Hematopoietic multipotent progenitor cell treated with erythropoietin and hydrocortisone succinate and interleukin-3 and kit ligand, for 15 days (in vitro differentiated cells): ENCODE data around the gene CPTP.

Source experiments
- DNase-seq: peaks from one replicate; pipeline ENCODE4 v3.0.0-alpha.2; 2015; ENCODE audit warnings: low spot score

The CPTP gene

GRCh38 chr1:1349256-1350012 lies 24.8 kb downstream of the CPTP start, which contains the start of gene DVL1:
Gene DVL1 (minus strand): TSS chr1:1349418. CDS start chr1:1349065, 353 bp downstream.
- peak; percentile 76 for DNase-seq

- DNase-seq: no peak
Observed at GRCh38 chr1:1351511-1352427, 27.2 kb downstream of the CPTP start.

- no peak for DNase-seq
Observed at GRCh38 chr1:1352786-1353388, 28.3 kb downstream of the CPTP start.

- no peak for DNase-seq
Observed at GRCh38 chr1:1353389-1354151, 29.0 kb downstream of the CPTP start.

GRCh38 chr1:1354271-1355247 lies 30.0 kb downstream of the CPTP start:
- no peak for DNase-seq

- DNase-seq: no peak
Observed at GRCh38 chr1:1355416-1355815, 30.8 kb downstream of the CPTP start.

- DNase-seq: no peak
Observed at GRCh38 chr1:1356166-1356795, 31.7 kb downstream of the CPTP start.

- DNase-seq: no peak
Observed at GRCh38 chr1:1356796-1357401, 32.3 kb downstream of the CPTP start.

- DNase-seq: no peak
Observed at GRCh38 chr1:1357871-1358432, 33.4 kb downstream of the CPTP start.

GRCh38 chr1:1358433-1359271 lies 34.0 kb downstream of the CPTP start, which contains the start of gene MXRA8:
Gene MXRA8 (minus strand): TSS chr1:1358555. CDS start chr1:1358504, 51 bp downstream.
- DNase-seq: no peak

GRCh38 chr1:1359308-1359663 lies 34.7 kb downstream of the CPTP start:
- DNase-seq: no peak

GRCh38 chr1:1359664-1360468 lies 35.3 kb downstream of the CPTP start:
- no peak for DNase-seq

GRCh38 chr1:1360506-1361169 lies 36.0 kb downstream of the CPTP start:
- no peak for DNase-seq

GRCh38 chr1:1361233-1361981 lies 36.8 kb downstream of the CPTP start:
- DNase-seq: no peak

- no peak for DNase-seq
Observed at GRCh38 chr1:1361982-1362423, 37.4 kb downstream of the CPTP start.

- no peak for DNase-seq
Observed at GRCh38 chr1:1364266-1364665, 39.7 kb downstream of the CPTP start.
